ENCODE results near the gene SLC22A1. TPM values are rescaled to one million over a fixed set of nuclear protein-coding genes. Genes with fewer than 3 reads are reported as not detected.

SLC22A1 gene
- total RNA-seq, 1 donor from 2014 or later, result 1.0 TPM

DNA sequence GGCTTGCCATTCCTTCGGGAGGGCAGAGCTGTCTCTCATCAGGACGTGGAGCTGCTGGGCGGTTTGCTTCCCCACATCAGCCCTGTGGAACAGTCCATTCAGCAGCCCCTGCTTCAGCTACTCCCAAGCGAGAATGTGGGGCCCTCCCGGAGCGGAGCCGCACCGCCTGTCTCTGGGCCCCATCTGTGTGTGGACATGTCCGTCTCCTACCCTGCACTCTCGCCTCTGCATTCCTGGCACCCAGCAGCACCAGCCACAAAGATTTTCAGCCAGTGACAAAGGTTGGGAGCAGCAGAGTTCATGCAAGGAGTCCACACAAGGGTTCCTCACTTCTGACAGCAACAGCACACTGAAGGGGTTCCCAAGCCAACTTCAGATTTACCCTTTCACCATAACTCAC, 29.0 kb upstream of the SLC22A1 start:
- H3K27me3 ChIP-seq (ENCODE audit: control insufficient read depth in 3 of 3, insufficient read depth in 3 of 3, low read length in 3 of 3), result no peaks in the 10 kb centered on the region
- H3K4me3 ChIP-seq (ENCODE audit: low read length in 3 of 3), result no peak overlapping the region
- H3K27ac ChIP-seq (ENCODE audit: low read depth, low read length), result no peak overlapping the region
- peaks cover 3 to 5% (median 4%) of the 10 kb centered on the region in 3 donors for H3K4me1 ChIP-seq (ENCODE audit: control insufficient read depth in 3 of 3, insufficient read depth in 3 of 3, low read length in 3 of 3)
- peaks cover 78 to 94% (median 87%) of the 10 kb centered on the region in 3 donors for H3K36me3 ChIP-seq (ENCODE audit: control insufficient read depth in 3 of 3, insufficient read depth in 3 of 3, low read length in 3 of 3)
- H3K9me3 ChIP-seq (ENCODE audit: control insufficient read depth in 3 of 3, low read length in 3 of 3), result no peaks in the 10 kb centered on the region
- H3K9ac ChIP-seq (ENCODE audit: low read depth in 1 of 3, low read length in 3 of 3), result no peak overlapping the region

- Histone ChIP-seq H3K4me3 (ENCODE audit: low read length in 3 of 3) (no peak overlapping the region), H3K36me3 (ENCODE audit: control insufficient read depth in 3 of 3, insufficient read depth in 3 of 3, low read length in 3 of 3) (peaks cover 79 to 94% (median 89%) of the 10 kb centered on the region in 3 donors), H3K9me3 (ENCODE audit: control insufficient read depth in 3 of 3, low read length in 3 of 3) (no peaks in the 10 kb centered on the region), H3K4me1 (ENCODE audit: control insufficient read depth in 3 of 3, insufficient read depth in 3 of 3, low read length in 3 of 3) (peaks cover under 1 to 4% (median 3%) of the 10 kb centered on the region in 3 donors), H3K27me3 (ENCODE audit: control insufficient read depth in 3 of 3, insufficient read depth in 3 of 3, low read length in 3 of 3) (no peaks in the 10 kb centered on the region), H3K9ac (ENCODE audit: low read depth in 1 of 3, low read length in 3 of 3) (no peak overlapping the region), H3K27ac (ENCODE audit: low read depth, low read length) (no peak overlapping the region)
Observed at GRCh38 chr6:160093061-160093460, 28.6 kb upstream of the SLC22A1 start.

- H3K36me3 ChIP-seq (ENCODE audit: control insufficient read depth in 3 of 3, insufficient read depth in 3 of 3, low read length in 3 of 3), result peaks cover 76 to 88% (median 87%) of the 10 kb centered on the region in 3 donors
- H3K4me1 ChIP-seq (ENCODE audit: control insufficient read depth in 3 of 3, insufficient read depth in 3 of 3, low read length in 3 of 3), result no peaks in the 10 kb centered on the region
- no peaks in the 10 kb centered on the region for H3K9me3 ChIP-seq (ENCODE audit: control insufficient read depth in 3 of 3, low read length in 3 of 3)
- no peaks in the 10 kb centered on the region for H3K27me3 ChIP-seq (ENCODE audit: control insufficient read depth in 3 of 3, insufficient read depth in 3 of 3, low read length in 3 of 3)
- H3K27ac ChIP-seq (ENCODE audit: low read depth, low read length), result no peak overlapping the region
- H3K9ac ChIP-seq (ENCODE audit: low read depth in 1 of 3, low read length in 3 of 3), result no peak overlapping the region
- no peak overlapping the region for H3K4me3 ChIP-seq (ENCODE audit: low read length in 3 of 3)
Observed at GRCh38 chr6:160093946-160094345, 27.7 kb upstream of the SLC22A1 start.

- Histone ChIP-seq H3K36me3 (ENCODE audit: control insufficient read depth in 3 of 3, insufficient read depth in 3 of 3, low read length in 3 of 3) (peaks cover 69 to 76% (median 75%) of the 10 kb centered on the region in 3 donors), H3K9me3 (ENCODE audit: control insufficient read depth in 3 of 3, low read length in 3 of 3) (no peaks in the 10 kb centered on the region), H3K4me3 (ENCODE audit: low read length in 3 of 3) (no peak overlapping the region), H3K4me1 (ENCODE audit: control insufficient read depth in 3 of 3, insufficient read depth in 3 of 3, low read length in 3 of 3) (no peaks in the 10 kb centered on the region), H3K27ac (ENCODE audit: low read depth, low read length) (no peak overlapping the region), H3K9ac (ENCODE audit: low read depth in 1 of 3, low read length in 3 of 3) (no peak overlapping the region), H3K27me3 (ENCODE audit: control insufficient read depth in 3 of 3, insufficient read depth in 3 of 3, low read length in 3 of 3) (no peaks in the 10 kb centered on the region)
Observed at GRCh38 chr6:160095146-160095845, 26.3 kb upstream of the SLC22A1 start.

- no peaks in the 10 kb centered on the region for H3K27me3 ChIP-seq (ENCODE audit: control insufficient read depth in 3 of 3, insufficient read depth in 3 of 3, low read length in 3 of 3)
- H3K4me3 ChIP-seq (ENCODE audit: low read length in 3 of 3), result no peak overlapping the region
- no peaks in the 10 kb centered on the region for H3K9me3 ChIP-seq (ENCODE audit: control insufficient read depth in 3 of 3, low read length in 3 of 3)
- H3K27ac ChIP-seq (ENCODE audit: low read depth, low read length), result no peak overlapping the region
- no peak overlapping the region for H3K9ac ChIP-seq (ENCODE audit: low read depth in 1 of 3, low read length in 3 of 3)
- peaks cover 0 to 4% (median 0%) of the 10 kb centered on the region in 3 donors for H3K4me1 ChIP-seq (ENCODE audit: control insufficient read depth in 3 of 3, insufficient read depth in 3 of 3, low read length in 3 of 3)
- peaks cover 66 to 68% (median 67%) of the 10 kb centered on the region in 3 donors for H3K36me3 ChIP-seq (ENCODE audit: control insufficient read depth in 3 of 3, insufficient read depth in 3 of 3, low read length in 3 of 3)
Observed at GRCh38 chr6:160101277-160102205, 20.1 kb upstream of the SLC22A1 start.

DNA sequence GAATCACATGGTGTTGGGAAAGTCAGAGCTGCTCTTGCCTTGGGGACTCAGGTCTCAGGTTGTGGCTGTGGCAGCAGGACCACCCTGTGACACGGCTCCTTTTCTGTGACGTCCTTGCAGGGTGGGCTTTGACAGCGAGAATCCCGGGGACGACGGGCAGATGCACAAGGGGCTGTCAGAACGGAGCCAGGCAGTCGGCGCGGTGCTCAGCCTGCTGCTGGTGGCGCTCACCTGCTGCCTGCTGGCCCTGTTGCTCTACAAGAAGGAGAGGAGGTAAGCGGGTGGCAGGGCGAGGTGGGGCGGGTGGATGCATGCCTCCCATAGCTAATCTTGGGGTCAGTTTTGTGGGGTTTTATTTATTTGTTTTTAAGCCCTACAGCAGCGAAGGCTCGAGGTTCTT, 19.2 kb upstream of the SLC22A1 start:
- H3K27me3 ChIP-seq (ENCODE audit: control insufficient read depth in 3 of 3, insufficient read depth in 3 of 3, low read length in 3 of 3), result no peaks in the 10 kb centered on the region
- peaks cover 0 to 4% (median 0%) of the 10 kb centered on the region in 3 donors for H3K4me1 ChIP-seq (ENCODE audit: control insufficient read depth in 3 of 3, insufficient read depth in 3 of 3, low read length in 3 of 3)
- no peaks in the 10 kb centered on the region for H3K9me3 ChIP-seq (ENCODE audit: control insufficient read depth in 3 of 3, low read length in 3 of 3)
- no peak overlapping the region for H3K4me3 ChIP-seq (ENCODE audit: low read length in 3 of 3)
- H3K9ac ChIP-seq (ENCODE audit: low read depth in 1 of 3, low read length in 3 of 3), result no peak overlapping the region
- H3K27ac ChIP-seq (ENCODE audit: low read depth, low read length), result no peak overlapping the region
- H3K36me3 ChIP-seq (ENCODE audit: control insufficient read depth in 3 of 3, insufficient read depth in 3 of 3, low read length in 3 of 3), result peaks cover 60 to 64% (median 63%) of the 10 kb centered on the region in 3 donors

- Histone ChIP-seq H3K36me3 (ENCODE audit: control insufficient read depth in 3 of 3, insufficient read depth in 3 of 3, low read length in 3 of 3) (peaks cover 52 to 63% (median 59%) of the 10 kb centered on the region in 3 donors), H3K4me3 (ENCODE audit: low read length in 3 of 3) (no peak overlapping the region)
Observed at GRCh38 chr6:160102956-160103824, 18.4 kb upstream of the SLC22A1 start.

DNA sequence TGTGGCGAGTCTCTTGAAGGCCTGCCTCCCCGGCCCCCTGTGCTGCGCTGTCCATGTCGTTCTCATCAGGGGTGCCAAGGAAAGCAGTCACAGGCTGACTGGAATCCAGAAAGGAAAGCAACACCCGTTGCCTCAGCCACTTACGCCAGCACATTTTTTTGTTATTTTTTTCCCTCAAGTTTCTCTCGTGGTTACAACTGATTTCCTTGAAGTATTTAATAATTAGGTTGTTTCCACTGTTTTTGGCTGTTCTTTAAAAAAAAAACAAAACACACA, 17.9 kb upstream of the SLC22A1 start:
- peaks cover 52 to 60% (median 55%) of the 10 kb centered on the region in 3 donors for H3K36me3 ChIP-seq (ENCODE audit: control insufficient read depth in 3 of 3, insufficient read depth in 3 of 3, low read length in 3 of 3)
- H3K27me3 ChIP-seq (ENCODE audit: control insufficient read depth in 3 of 3, insufficient read depth in 3 of 3, low read length in 3 of 3), result no peaks in the 10 kb centered on the region
- no peaks in the 10 kb centered on the region for H3K9me3 ChIP-seq (ENCODE audit: control insufficient read depth in 3 of 3, low read length in 3 of 3)
- H3K4me3 ChIP-seq (ENCODE audit: low read length in 3 of 3), result no peak overlapping the region
- H3K27ac ChIP-seq (ENCODE audit: low read depth, low read length), result no peak overlapping the region
- H3K9ac ChIP-seq (ENCODE audit: low read depth in 1 of 3, low read length in 3 of 3), result no peak overlapping the region
- peaks cover 0 to 4% (median 0%) of the 10 kb centered on the region in 3 donors for H3K4me1 ChIP-seq (ENCODE audit: control insufficient read depth in 3 of 3, insufficient read depth in 3 of 3, low read length in 3 of 3)

More at GRCh38 chr6:160102956-160103824, 18.4 kb upstream of the SLC22A1 start:
- H3K27ac ChIP-seq (ENCODE audit: low read depth, low read length), result no peak overlapping the region
- no peaks in the 10 kb centered on the region for H3K27me3 ChIP-seq (ENCODE audit: control insufficient read depth in 3 of 3, insufficient read depth in 3 of 3, low read length in 3 of 3)
- peaks cover 0 to 4% (median 0%) of the 10 kb centered on the region in 3 donors for H3K4me1 ChIP-seq (ENCODE audit: control insufficient read depth in 3 of 3, insufficient read depth in 3 of 3, low read length in 3 of 3)
- no peaks in the 10 kb centered on the region for H3K9me3 ChIP-seq (ENCODE audit: control insufficient read depth in 3 of 3, low read length in 3 of 3)
- H3K9ac ChIP-seq (ENCODE audit: low read depth in 1 of 3, low read length in 3 of 3), result no peak overlapping the region

DNA sequence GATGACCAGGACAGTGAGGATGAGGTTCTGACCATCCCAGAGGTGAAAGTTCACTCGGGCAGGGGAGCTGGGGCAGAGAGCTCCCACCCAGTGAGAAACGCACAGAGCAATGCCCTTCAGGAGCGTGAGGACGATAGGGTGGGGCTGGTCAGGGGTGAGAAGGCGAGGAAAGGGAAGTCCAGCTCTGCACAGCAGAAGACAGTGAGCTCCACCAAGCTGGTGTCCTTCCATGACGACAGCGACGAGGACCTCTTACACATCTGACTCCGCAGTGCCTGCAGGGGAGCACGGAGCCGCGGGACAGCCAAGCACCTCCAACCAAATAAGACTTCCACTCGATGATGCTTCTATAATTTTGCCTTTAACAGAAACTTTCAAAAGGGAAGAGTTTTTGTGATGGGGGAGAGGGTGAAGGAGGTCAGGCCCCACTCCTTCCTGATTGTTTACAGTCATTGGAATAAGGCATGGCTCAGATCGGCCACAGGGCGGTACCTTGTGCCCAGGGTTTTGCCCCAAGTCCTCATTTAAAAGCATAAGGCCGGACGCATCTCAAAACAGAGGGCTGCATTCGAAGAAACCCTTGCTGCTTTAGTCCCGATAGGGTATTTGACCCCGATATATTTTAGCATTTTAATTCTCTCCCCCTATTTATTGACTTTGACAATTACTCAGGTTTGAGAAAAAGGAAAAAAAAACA, 16.6 kb upstream of the SLC22A1 start:
- Histone ChIP-seq H3K4me3 (ENCODE audit: low read length in 3 of 3) (no peak overlapping the region), H3K9ac (ENCODE audit: low read depth in 1 of 3, low read length in 3 of 3) (no peak overlapping the region), H3K27ac (ENCODE audit: low read depth, low read length) (no peak overlapping the region), H3K36me3 (ENCODE audit: control insufficient read depth in 3 of 3, insufficient read depth in 3 of 3, low read length in 3 of 3) (peaks cover 49 to 56% (median 53%) of the 10 kb centered on the region in 3 donors), H3K4me1 (ENCODE audit: control insufficient read depth in 3 of 3, insufficient read depth in 3 of 3, low read length in 3 of 3) (peaks cover 0 to 4% (median 0%) of the 10 kb centered on the region in 3 donors), H3K27me3 (ENCODE audit: control insufficient read depth in 3 of 3, insufficient read depth in 3 of 3, low read length in 3 of 3) (no peaks in the 10 kb centered on the region), H3K9me3 (ENCODE audit: control insufficient read depth in 3 of 3, low read length in 3 of 3) (no peaks in the 10 kb centered on the region)
